Gastroesophageal sphincter (tissue), 3 donors: ENCODE measurements around the gene NUDT16.

ENCODE experiments used
- POLR2A ChIP-seq, 2 donors: fragments of 450-650 bp; IDR thresholded peaks; one replicate each; pipeline ENCODE4 v1.6.1; 2017; ENCODE audit warnings: antibody characterized with exemption in 2 of 2, mild to moderate bottlenecking in 2 of 2, moderate library complexity in 1 of 2
- POLR2AphosphoS5 ChIP-seq: sonication (generic); formaldehyde crosslinking; IDR thresholded peaks from one replicate; pipeline ENCODE4 v1.6.1; 2017; ENCODE audit warnings: antibody characterized with exemption
- TF ChIP-seq, protein P1 (sequence below), 4 experiments: fragments of 200-600 bp in 2 of 4; fragments of 450-650 bp in 2 of 4; sonication (generic) in 1 of 4; IDR thresholded peaks; one replicate each; pipeline ENCODE4 v1.5.1; 2017 to 2019; ENCODE audit warnings: antibody characterized with exemption in 4 of 4, mild to moderate bottlenecking in 2 of 4, moderate library complexity in 2 of 4

GRCh38 chr3:131421957-131422498 is 40.5 kb downstream of the NUDT16 start:
- TF ChIP-seq, protein P1, sequence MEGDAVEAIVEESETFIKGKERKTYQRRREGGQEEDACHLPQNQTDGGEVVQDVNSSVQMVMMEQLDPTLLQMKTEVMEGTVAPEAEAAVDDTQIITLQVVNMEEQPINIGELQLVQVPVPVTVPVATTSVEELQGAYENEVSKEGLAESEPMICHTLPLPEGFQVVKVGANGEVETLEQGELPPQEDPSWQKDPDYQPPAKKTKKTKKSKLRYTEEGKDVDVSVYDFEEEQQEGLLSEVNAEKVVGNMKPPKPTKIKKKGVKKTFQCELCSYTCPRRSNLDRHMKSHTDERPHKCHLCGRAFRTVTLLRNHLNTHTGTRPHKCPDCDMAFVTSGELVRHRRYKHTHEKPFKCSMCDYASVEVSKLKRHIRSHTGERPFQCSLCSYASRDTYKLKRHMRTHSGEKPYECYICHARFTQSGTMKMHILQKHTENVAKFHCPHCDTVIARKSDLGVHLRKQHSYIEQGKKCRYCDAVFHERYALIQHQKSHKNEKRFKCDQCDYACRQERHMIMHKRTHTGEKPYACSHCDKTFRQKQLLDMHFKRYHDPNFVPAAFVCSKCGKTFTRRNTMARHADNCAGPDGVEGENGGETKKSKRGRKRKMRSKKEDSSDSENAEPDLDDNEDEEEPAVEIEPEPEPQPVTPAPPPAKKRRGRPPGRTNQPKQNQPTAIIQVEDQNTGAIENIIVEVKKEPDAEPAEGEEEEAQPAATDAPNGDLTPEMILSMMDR (IDR thresholded peaks at IDR 0.05), result no peak
- TF ChIP-seq POLR2A (IDR thresholded peaks at IDR 0.05), result no peak
- TF ChIP-seq POLR2AphosphoS5, result no peak
